A673 (cell line): ENCODE data around the gene CDYL2.

ENCODE experiments used
- CTCF ChIP-seq: fragments of 300-800, 200-600 bp; sonication (generic); conservative IDR thresholded peaks from 2 replicates; pipeline ENCODE4 v1.5.1; 2017; ENCODE audit warnings: low read depth, mild to moderate bottlenecking, antibody characterized with exemption, low read length, moderate library complexity, mixed read lengths
- EZH2 ChIP-seq: fragments of 200-600 bp; sonication (generic); IDR thresholded peaks from 2 replicates; pipeline ENCODE4 v1.6.1; 2017; ENCODE audit warnings: borderline replicate concordance, low read depth, mild to moderate bottlenecking, mixed read lengths, antibody characterized with exemption, low read length; ENCODE audit not compliant: poor library complexity, severe bottlenecking

GRCh38 chr16:80803339-80804055 lies 901 bp downstream of the CDYL2 start:
- TF ChIP-seq CTCF (peak; percentile 41), EZH2 (no peak)
